GM12878 (cell line): Measurements from ENCODE around the gene NPAS2. TPM values are rescaled to one million over a fixed set of nuclear protein-coding genes. Genes with fewer than 3 reads are reported as not detected.

ENCODE experiments used
- ATAC-seq: fragments of 200-7000 bp; cut with Tn5 transposase; 3 replicates; pipeline ENCODE4 v1.9.1; 2020; ENCODE audit warnings: mild to moderate bottlenecking, moderate library complexity
- BruUV-seq: library from RNA; stranded (reverse); fragments of 400-500 nt; replicated peaks from 2 replicates; lab custom pipeline; 2021; lab: Mats Ljungman, UMichigan
- CTCF ChIA-PET: fragments of 300-600 bp; sonication (Branson Sonifier 250); formaldehyde crosslinking; extraction: SDS; loops from one replicate; lab custom pipeline; 2021; ENCODE audit warnings: inconsistent platforms; lab: Yijun Ruan, JAX
- POLR2A ChIA-PET: fragments of 350-600 bp; formaldehyde crosslinking; extraction: SDS; loops from one replicate; lab custom pipeline; 2021; ENCODE audit warnings: inconsistent platforms; lab: Charles Lee
- RAD21 ChIA-PET: fragments of 300-600 bp; sonication (Branson Sonifier 250); formaldehyde crosslinking; loops from one replicate; lab custom pipeline; 2023; ENCODE audit warnings: antibody characterized with exemption; ENCODE audit not compliant: unreplicated experiment; lab: Charles Lee
- SMC1A ChIA-PET: fragments of 300-600 bp; sonication (Branson Sonifier 250); formaldehyde crosslinking; loops from one replicate; lab custom pipeline; 2023; ENCODE audit not compliant: unreplicated experiment, uncharacterized antibody; lab: Charles Lee
- DNase-seq: peaks from one replicate; pipeline ENCODE4 v3.0.0-alpha.2; 2011; ENCODE audit warnings: low read depth, low spot score
- FAIRE-seq: peaks from 3 replicates; lab custom pipeline; 2011; peaks lifted over from hg19 to GRCh38; lab: Jason Lieb, UNC
- H2AFZ ChIP-seq: 2 replicates; pipeline ENCODE4 v1.6.0; 2011; ENCODE audit warnings: low read depth, low read length, control low read depth; ENCODE audit not compliant: control insufficient read depth
- H3K27ac ChIP-seq: 2 replicates; pipeline ENCODE4 v1.5.1; 2011; ENCODE audit warnings: control low read depth; ENCODE audit not compliant: control insufficient read depth, insufficient read depth
- H3K27me3 ChIP-seq, 2 experiments: replicated peaks in 1 of 2; 2 replicates each; pipeline versions ENCODE4 v1.6.0 to v1.6.1; 2011; ENCODE audit warnings: low read length in 1 of 2; ENCODE audit not compliant: control insufficient read depth in 2 of 2, insufficient read depth in 2 of 2
- H3K36me3 ChIP-seq, 2 experiments: 2 replicates each; pipeline ENCODE4 v1.5.1; 2011; ENCODE audit warnings: low read length in 1 of 2; ENCODE audit not compliant: control insufficient read depth in 2 of 2, insufficient read depth in 2 of 2
- H3K4me1 ChIP-seq: 2 replicates; pipeline ENCODE4 v1.6.1; 2011; ENCODE audit warnings: mild to moderate bottlenecking, low read length, moderate library complexity, mixed read lengths; ENCODE audit not compliant: control insufficient read depth, insufficient read depth
- H3K4me2 ChIP-seq: 2 replicates; pipeline ENCODE4 v1.6.0; 2011; ENCODE audit warnings: control low read depth; ENCODE audit not compliant: control insufficient read depth, insufficient read depth
- H3K4me3 ChIP-seq: fragments of 200-600 bp; sonication (generic); 2 replicates; pipeline ENCODE4 v1.5.1; 2016
- H3K79me2 ChIP-seq: 2 replicates; pipeline ENCODE4 v1.6.0; 2011; ENCODE audit warnings: low read length; ENCODE audit not compliant: control insufficient read depth, insufficient read depth
- H3K9ac ChIP-seq: 2 replicates; pipeline ENCODE4 v1.8.0; 2011; ENCODE audit warnings: low read length, control low read depth, mixed read lengths; ENCODE audit not compliant: control insufficient read depth, insufficient read depth
- H3K9me3 ChIP-seq: replicated peaks from 3 replicates; pipeline ENCODE4 v1.5.1; 2011; ENCODE audit warnings: mild to moderate bottlenecking, low read length; ENCODE audit not compliant: control insufficient read depth, insufficient read depth
- H4K20me1 ChIP-seq: 2 replicates; pipeline ENCODE4 v1.6.0; 2011; ENCODE audit not compliant: control insufficient read depth, insufficient read depth
- BRCA1 ChIP-seq: IDR thresholded peaks from 2 replicates; pipeline ENCODE4 v1.6.1; 2011; ENCODE audit warnings: low read depth, low read length, improper control_type of control experiment
- HCFC1 ChIP-seq: fragments of 150-350 bp; IDR thresholded peaks from 2 replicates; pipeline ENCODE4 v1.6.1; 2014; ENCODE audit warnings: low read length
- MXI1 ChIP-seq: fragments of 150-350 bp; IDR thresholded peaks from 2 replicates; pipeline ENCODE4 v1.6.1; 2011; ENCODE audit warnings: low read depth, mild to moderate bottlenecking, inconsistent platforms, low read length, improper control_type of control experiment
- NKRF ChIP-seq: fragments of 450-650 bp; conservative IDR thresholded peaks from 2 replicates; pipeline ENCODE4 v1.6.1; 2017; ENCODE audit warnings: mild to moderate bottlenecking, moderate library complexity
- PBX3 ChIP-seq: IDR thresholded peaks from 2 replicates; pipeline ENCODE4 v1.6.1; 2011; ENCODE audit warnings: mild to moderate bottlenecking, low read depth, low read length, moderate library complexity; ENCODE audit not compliant: insufficient replicate concordance
- SIX5 ChIP-seq: IDR thresholded peaks from 2 replicates; pipeline ENCODE4 v1.6.1; 2011; ENCODE audit warnings: mild to moderate bottlenecking, low read depth, low read length, moderate library complexity; ENCODE audit not compliant: severe bottlenecking
- ZBTB11 ChIP-seq: fragments of 450-650 bp; formaldehyde crosslinking; IDR thresholded peaks from 2 replicates; pipeline ENCODE4 v1.5.0; 2022; ENCODE audit warnings: mild to moderate bottlenecking, missing genetic modification characterization
- ZNF274 ChIP-seq: IDR thresholded peaks from one replicate; pipeline ENCODE4 v1.8.0; 2011; ENCODE audit not compliant: insufficient read length, insufficient read depth
- WGBS: methylation state at CpG from one replicate; pipeline ENCODE4 v1.1.6; 2016; ENCODE audit warnings: low lambda C conversion rate; ENCODE audit not compliant: insufficient replicate concordance, insufficient coverage; ENCODE audit errors: missing lambda C conversion rate; 5-methylcytosine and 5-hydroxymethylcytosine counted together
- in situ Hi-C: fragments of 300-500 bp; cut with MboI; formaldehyde crosslinking; loops from 9 replicates; pipeline ENCODE4 v1.14.3; 2018; ENCODE audit warnings: mixed read lengths
- intact Hi-C: fragments of 100-400 bp; cut with micrococcal nuclease; formaldehyde crosslinking; loops from one replicate; pipeline ENCODE4 v1.14.2; 2022; ENCODE audit not compliant: unreplicated experiment
- polyA plus RNA-seq, 11 experiments: library from polyadenylated mRNA; depleted of rRNA in 4 of 11; unstranded in 6 of 11; stranded (reverse) in 5 of 11; fragments of >200 nt; fragmentation: Nextera tagmentation in 4 of 11; fragmentation: Illumina TruSeq in 1 of 11; extraction: Ambion mirVana in 4 of 11; extraction: Trizol in 1 of 11; gene quantifications; 1 replicate in 1 of 11; 2 replicates in 10 of 11; pipeline versions ENCODE4 v1.2.1 to v1.2.3, GENCODE V29; 2011 to 2016; ENCODE audit warnings: inconsistent platforms in 2 of 11, missing spikeins in 2 of 11, low read depth in 1 of 11
- total RNA-seq, 4 experiments: library from RNA; depleted of rRNA in 3 of 4; stranded (reverse); fragments of >200 nt in 3 of 4; fragmentation: Illumina TruSeq in 1 of 4; extraction: Trizol in 1 of 4; gene quantifications; 2 replicates each; pipeline versions ENCODE4 v1.2.1 to v1.2.3, GENCODE V29; 2013 to 2021

The NPAS2 gene
- total and polyA plus RNA-seq, 10 of the 15 experiments (the other 5 are each of a cell fraction or from before 2014, with no cell fraction given) = 0.08 TPM; not detected in 9

GRCh38 chr2:100861340-100861739, 41.4 kb downstream of the NPAS2 start:
- no peaks in the 10 kb centered on the region for H3K79me2 ChIP-seq
- no peak for ATAC-seq
- H4K20me1 ChIP-seq = no peaks in the 10 kb centered on the region
- ChIA-PET CTCF (no interaction called here), SMC1A (no interaction called here), POLR2A (no interaction called here), RAD21 (no interaction called here)
- H3K9ac ChIP-seq = no peak overlapping the region
- H3K27ac ChIP-seq = no peak overlapping the region
- 17% methylated on average over 4 of the region's 4 CpGs for WGBS
- intact Hi-C loops (no loop called here), in situ Hi-C loops (no loop called here)
- BruUV-seq = no TSS peak
- FAIRE-seq = no peak
- no peak for DNase-seq
- peaks cover 4 to 6% of the 10 kb centered on the region in 2 experiments for H3K27me3 ChIP-seq
- H3K9me3 ChIP-seq = no peaks in the 10 kb centered on the region
- H3K36me3 ChIP-seq = no peaks in the 10 kb centered on the region
- no peak overlapping the region for H3K4me3 ChIP-seq
- TF ChIP-seq MXI1 (no peak), NKRF (no peak), ZBTB11 (CRISPR knock-in tag) (no peak), PBX3 (no peak), SIX5 (no peak), ZNF274 (no peak), BRCA1 (no peak), HCFC1 (no peak)
- no peaks in the 10 kb centered on the region for H3K4me1 ChIP-seq
- no peak overlapping the region for H2AFZ ChIP-seq
- H3K4me2 ChIP-seq = no peak overlapping the region
